Measurements from ENCODE around the gene WRNIP1.
A peak's percentile ranks its signal among the peaks of the same experiment; 100 is the strongest.
"Not testable (repeated sequence)": the region's sequence is repeated elsewhere in the genome, so short reads cannot be mapped to it uniquely, and the experiment has no call there.

WRNIP1 gene

DNA sequence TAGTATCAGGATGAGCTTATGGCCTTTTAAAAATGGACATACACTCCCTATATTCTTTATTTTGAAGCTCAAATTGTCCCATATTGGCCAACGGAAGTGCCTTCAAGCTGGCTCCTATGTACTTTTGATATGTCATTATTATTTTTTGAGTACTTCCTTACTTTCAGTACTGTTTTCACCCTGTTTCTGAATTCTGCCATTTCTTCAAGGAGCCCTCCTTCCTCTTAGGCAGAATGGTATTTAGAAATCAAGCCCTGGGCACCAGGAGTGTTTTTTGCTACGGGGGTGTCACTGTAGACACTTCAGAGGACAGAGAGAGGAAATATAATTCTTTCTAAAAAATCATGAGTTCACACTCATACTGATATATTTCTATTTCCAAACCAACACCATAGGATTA lies 9.0 kb upstream of the WRNIP1 start:
- Histone ChIP-seq H3K27ac (ENCODE audit: low read depth, low read length) (no peak overlapping the region), H3K4me3 (ENCODE audit: low read length) (no peak overlapping the region), H3K9ac (ENCODE audit: low read length) (no peak overlapping the region), H3K27me3 (ENCODE audit: control insufficient read depth, insufficient read depth, low read length) (no peaks in the 10 kb centered on the region), H3K36me3 (ENCODE audit: control insufficient read depth, insufficient read depth, low read length) (no peaks in the 10 kb centered on the region), H3K4me1 (ENCODE audit: control insufficient read depth, insufficient read depth, low read length) (no peaks in the 10 kb centered on the region)

DNA sequence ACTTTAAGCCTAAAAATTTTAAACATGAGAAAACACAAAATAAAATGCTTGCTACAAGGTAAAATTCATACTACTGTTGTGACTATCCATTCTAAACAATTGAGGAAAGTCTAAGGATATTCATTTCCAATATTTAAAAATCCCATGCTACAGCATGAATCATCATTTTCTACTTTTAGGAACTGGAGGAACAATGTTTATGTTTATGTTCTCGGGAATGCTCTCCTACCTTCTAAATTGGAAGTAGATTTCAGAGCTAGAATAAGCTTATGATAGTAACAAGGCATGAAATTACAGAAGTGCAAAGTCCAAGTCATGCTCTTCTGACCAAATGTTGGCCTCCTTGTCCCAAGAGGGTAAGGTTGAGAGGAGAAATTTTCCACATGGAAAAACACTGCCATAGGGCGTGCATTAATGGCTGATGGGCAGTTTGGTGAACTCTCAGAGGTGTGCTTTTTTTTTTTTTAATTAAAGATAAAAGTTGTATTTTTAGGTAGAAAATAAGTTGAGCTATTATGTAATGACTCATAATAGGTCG lies 8.4 kb upstream of the WRNIP1 start:
- H3K27ac ChIP-seq (ENCODE audit: low read depth, low read length), result no peak overlapping the region
- H3K27me3 ChIP-seq (ENCODE audit: control insufficient read depth, insufficient read depth, low read length), result no peaks in the 10 kb centered on the region
- no peak overlapping the region for H3K4me3 ChIP-seq (ENCODE audit: low read length)
- no peak overlapping the region for H3K9ac ChIP-seq (ENCODE audit: low read length)
- H3K4me1 ChIP-seq (ENCODE audit: control insufficient read depth, insufficient read depth, low read length), result no peaks in the 10 kb centered on the region
- no peaks in the 10 kb centered on the region for H3K36me3 ChIP-seq (ENCODE audit: control insufficient read depth, insufficient read depth, low read length)

DNA sequence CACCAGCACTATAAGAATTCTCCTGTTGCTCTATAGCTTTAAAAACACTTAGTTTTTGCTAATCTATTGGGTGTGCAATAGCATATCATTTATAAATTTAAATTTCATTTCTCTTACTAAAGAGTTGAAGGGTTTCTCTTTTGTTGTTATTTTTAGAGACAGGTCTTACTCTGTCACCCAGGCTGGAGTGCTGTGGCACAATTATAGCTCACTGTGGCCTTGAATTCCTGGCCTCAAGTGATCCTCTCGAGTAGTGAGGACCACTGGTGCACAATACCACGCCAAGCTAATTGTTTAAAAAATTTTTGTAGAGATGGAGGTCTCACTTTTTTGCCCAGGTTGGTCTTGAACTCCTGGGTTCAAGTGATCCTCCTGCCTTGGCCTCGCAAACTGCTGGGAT lies 6.2 kb upstream of the WRNIP1 start:
- Histone ChIP-seq H3K27me3 (ENCODE audit: control insufficient read depth, insufficient read depth, low read length) (no peaks in the 10 kb centered on the region), H3K4me1 (ENCODE audit: control insufficient read depth, insufficient read depth, low read length) (no peaks in the 10 kb centered on the region), H3K9ac (ENCODE audit: low read length) (no peak overlapping the region), H3K27ac (ENCODE audit: low read depth, low read length) (no peak overlapping the region), H3K36me3 (ENCODE audit: control insufficient read depth, insufficient read depth, low read length) (no peaks in the 10 kb centered on the region), H3K4me3 (ENCODE audit: low read length) (no peak overlapping the region)

DNA sequence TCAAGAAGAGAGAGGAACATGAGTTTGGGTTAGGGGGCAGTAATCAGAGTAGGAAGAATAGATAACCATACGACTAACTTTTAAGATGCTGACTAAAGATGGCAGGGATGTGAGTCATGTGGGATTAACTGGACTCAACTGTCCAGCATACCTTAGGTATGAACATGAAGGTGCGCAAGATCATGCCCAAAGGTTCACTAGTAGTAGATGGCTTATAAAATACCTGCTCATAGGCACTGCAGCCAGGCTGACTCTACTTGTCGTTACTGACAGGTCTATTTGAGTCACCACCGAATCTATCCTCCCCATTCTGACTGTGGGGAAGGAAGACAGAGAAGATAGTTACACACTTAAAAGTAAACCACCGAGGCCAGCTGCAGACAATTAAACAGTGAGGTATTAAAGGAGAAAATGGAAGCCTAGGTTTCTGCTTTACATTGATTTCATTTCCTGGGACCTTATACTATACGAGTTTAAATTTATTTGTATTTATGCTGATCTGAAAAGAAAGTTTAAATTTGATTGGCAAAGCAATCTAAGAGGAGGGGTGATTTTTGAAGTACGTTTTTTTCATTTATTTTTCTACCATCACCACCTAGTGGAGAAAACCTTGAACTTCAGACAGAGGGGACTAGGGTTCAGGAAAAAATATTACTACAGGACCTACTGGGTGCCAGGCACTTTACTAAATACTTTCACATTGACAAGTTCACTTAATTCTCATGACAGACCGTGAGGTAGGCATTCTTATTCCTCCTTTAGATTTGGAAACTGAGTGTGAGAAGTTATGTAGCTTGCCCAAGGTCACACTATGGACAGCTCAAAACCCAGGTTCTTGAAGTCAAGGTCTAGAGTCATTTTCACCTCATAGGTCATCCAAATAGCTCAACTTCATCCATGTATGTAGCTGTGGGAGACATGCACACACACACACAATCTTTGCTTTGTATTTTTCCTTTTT lies 4.0 kb upstream of the WRNIP1 start:
- no peaks in the 10 kb centered on the region for H3K27me3 ChIP-seq (ENCODE audit: control insufficient read depth, insufficient read depth, low read length)
- no peaks in the 10 kb centered on the region for H3K4me1 ChIP-seq (ENCODE audit: control insufficient read depth, insufficient read depth, low read length)
- no peak overlapping the region for H3K9ac ChIP-seq (ENCODE audit: low read length)
- H3K27ac ChIP-seq (ENCODE audit: low read depth, low read length), result no peak overlapping the region
- H3K36me3 ChIP-seq (ENCODE audit: control insufficient read depth, insufficient read depth, low read length), result no peaks in the 10 kb centered on the region
- no peak overlapping the region for H3K4me3 ChIP-seq (ENCODE audit: low read length)

DNA sequence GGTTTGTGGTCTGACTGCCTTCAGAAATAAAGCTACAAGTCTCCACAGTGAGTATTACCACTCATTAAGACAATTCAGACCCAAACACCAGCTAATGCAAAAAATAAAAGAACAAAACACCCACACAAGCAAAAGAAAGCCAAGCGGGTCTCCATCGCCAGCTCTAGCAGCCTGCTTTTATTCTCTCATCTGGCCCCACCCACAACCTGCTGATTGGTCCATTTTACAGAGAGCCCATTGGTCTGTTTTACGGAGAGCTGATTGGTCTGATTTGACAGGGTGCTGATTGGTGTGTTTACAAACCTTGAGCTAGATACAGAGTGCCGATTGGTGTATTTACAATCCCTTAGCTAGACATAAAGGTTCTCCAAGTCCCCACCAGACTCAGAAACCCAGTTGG lies 2.3 kb upstream of the WRNIP1 start:
- not testable (repeated sequence) for H3K9ac ChIP-seq (ENCODE audit: low read length); H3K4me3 ChIP-seq (ENCODE audit: low read length); H3K27ac ChIP-seq (ENCODE audit: low read depth, low read length); H3K36me3 ChIP-seq (ENCODE audit: control insufficient read depth, insufficient read depth, low read length); H3K27me3 ChIP-seq (ENCODE audit: control insufficient read depth, insufficient read depth, low read length)
- peaks cover 11% of the 10 kb centered on the region for H3K4me1 ChIP-seq (ENCODE audit: control insufficient read depth, insufficient read depth, low read length)

DNA sequence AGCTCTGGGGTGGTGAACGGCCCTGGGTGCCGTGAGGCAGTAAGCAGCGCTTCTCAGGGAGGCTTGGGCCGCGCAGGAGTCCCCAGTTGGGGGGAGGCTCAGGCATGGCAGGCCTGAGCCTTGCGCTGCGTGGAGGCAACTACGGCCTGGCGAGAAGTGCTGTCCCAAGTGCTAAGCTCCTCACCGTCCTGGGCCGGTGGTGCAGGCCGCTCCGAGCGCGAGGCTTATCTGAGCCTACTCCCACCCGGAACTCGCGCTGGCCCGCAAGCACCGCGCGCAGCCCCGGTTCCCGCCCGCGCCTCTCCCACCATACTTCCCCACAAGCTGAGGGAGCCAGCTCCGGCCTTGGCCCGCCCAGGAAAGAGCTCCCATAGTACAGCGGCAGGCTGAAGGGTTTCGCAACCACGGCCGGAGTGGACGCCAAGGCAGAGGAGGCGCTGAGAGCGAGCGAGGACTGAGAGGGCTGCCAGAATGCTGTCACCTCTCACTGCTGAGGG lies 1.8 kb upstream of the WRNIP1 start:
- Histone ChIP-seq H3K9ac (ENCODE audit: low read length) (no peak overlapping the region), H3K27me3 (ENCODE audit: control insufficient read depth, insufficient read depth, low read length) (no peaks in the 10 kb centered on the region), H3K4me1 (ENCODE audit: control insufficient read depth, insufficient read depth, low read length) (peaks cover 13% of the 10 kb centered on the region), H3K27ac (ENCODE audit: low read depth, low read length) (no peak overlapping the region), H3K36me3 (ENCODE audit: control insufficient read depth, insufficient read depth, low read length) (no peaks in the 10 kb centered on the region), H3K4me3 (ENCODE audit: low read length) (no peak overlapping the region)

DNA sequence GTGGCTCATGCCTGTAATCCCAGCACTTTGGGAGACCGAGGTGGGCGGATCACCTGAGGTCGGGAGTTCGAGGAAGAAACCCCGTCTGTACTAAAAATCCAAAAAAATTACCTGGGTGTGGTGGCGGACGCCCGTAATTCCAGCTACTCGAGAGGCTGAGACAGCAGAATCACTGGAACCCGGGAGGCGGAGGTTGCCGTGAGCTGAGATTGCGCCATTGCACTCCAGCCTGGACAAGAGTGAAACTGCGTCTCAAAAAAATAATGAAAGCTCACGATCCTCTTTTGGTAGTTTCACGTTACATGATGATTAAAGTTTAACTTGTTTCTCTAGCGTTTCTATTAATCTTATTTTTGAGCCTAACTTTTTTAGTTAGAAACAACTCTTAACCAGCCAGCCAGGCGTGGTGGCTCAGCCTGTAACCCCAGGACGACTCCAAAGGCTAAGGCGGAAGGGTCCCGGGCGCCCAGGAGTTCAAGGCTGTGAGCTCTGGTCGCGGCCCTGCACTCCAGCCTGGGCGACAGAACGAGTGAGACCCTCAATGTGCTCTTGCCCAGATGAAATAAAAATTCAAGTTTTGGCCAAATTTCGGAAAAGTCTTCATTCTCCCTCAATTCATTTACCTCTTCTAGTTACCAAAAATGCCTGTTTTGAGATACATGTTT lies 1.2 kb upstream of the WRNIP1 start:
- H3K27me3 ChIP-seq (ENCODE audit: control insufficient read depth, insufficient read depth, low read length), result no peaks in the 10 kb centered on the region
- H3K27ac ChIP-seq (ENCODE audit: low read depth, low read length), result peak overlapping the region; percentile 92
- H3K4me3 ChIP-seq (ENCODE audit: low read length), result peak overlapping the region; percentile 80
- H3K9ac ChIP-seq (ENCODE audit: low read length), result peak overlapping the region; percentile 58
- no peaks in the 10 kb centered on the region for H3K36me3 ChIP-seq (ENCODE audit: control insufficient read depth, insufficient read depth, low read length)
- H3K4me1 ChIP-seq (ENCODE audit: control insufficient read depth, insufficient read depth, low read length), result peaks cover 13% of the 10 kb centered on the region

DNA sequence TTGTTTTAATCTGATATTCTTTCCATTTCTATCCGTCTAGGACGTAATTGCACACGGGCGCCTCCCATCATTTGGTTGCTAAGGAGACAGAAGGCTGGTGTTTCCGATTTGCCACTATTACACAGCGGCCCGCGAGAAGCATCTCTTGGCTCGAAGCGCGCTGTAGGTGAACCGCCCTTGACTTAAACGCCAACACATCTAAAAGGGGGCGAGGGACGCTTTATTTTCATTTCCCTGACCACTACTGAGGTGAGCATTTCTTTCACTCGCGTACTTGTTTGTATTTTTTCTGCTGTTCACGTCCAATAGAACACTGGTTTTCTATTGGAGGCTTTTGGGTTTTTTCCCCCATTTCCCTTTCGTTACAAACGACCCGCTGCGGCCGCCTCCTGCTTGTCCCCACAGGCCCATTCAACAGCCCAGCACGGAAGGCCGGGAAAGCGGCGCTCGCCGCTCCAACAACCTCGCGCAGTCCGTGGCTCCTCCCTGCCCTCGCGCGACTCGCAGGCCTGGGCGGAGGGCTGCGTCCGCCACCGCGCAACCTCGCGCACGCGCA lies 505 bp upstream of the WRNIP1 start:
- H3K36me3 ChIP-seq (ENCODE audit: control insufficient read depth, insufficient read depth, low read length), result no peaks in the 10 kb centered on the region
- H3K4me3 ChIP-seq (ENCODE audit: low read length), result peak overlapping the region; percentile 80
- H3K9ac ChIP-seq (ENCODE audit: low read length), result peak overlapping the region; percentile 58

DNA sequence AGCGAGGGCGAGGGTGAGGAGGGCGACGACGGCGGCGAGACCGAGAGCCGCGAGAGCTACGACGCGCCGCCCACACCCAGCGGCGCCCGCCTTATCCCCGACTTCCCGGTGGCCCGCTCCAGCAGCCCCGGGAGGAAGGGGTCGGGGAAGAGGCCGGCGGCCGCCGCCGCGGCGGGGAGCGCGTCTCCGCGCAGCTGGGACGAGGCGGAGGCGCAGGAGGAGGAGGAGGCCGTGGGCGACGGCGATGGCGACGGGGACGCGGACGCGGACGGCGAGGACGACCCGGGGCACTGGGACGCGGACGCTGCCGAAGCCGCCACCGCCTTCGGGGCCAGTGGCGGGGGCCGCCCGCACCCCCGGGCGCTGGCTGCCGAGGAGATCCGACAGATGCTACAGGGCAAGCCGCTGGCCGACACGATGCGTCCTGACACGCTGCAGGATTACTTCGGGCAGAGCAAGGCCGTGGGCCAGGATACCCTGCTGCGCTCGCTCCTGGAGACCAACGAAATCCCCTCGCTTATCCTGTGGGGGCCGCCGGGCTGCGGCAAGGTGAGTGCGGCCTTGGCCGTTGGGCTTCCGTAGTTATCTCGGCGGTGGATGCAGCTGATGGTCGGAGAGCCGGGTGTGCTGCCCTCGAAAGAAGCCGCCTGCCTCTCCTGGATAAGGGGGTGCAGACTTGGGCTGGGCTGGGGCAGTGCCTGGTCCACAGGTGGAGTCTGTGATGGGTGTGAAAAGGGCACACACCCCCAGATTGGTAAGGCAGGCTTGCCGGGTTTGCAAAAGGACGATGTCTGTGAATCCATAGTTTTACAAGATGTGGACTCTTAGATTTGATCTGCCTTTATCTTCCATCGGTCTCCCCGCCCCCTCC lies 938 bp downstream of the WRNIP1 start:
- H3K27me3 ChIP-seq (ENCODE audit: control insufficient read depth, insufficient read depth, low read length), result no peaks in the 10 kb centered on the region
- H3K27ac ChIP-seq (ENCODE audit: low read depth, low read length), result peak overlapping the region; percentile 85
- H3K4me3 ChIP-seq (ENCODE audit: low read length), result peak overlapping the region; percentile 82
- H3K36me3 ChIP-seq (ENCODE audit: control insufficient read depth, insufficient read depth, low read length), result peaks cover 2% of the 10 kb centered on the region
- peaks cover 13% of the 10 kb centered on the region for H3K4me1 ChIP-seq (ENCODE audit: control insufficient read depth, insufficient read depth, low read length)
- peak overlapping the region; percentile 64 for H3K9ac ChIP-seq (ENCODE audit: low read length)

More for the DNA sequence above, 505 bp upstream of the WRNIP1 start:
- Histone ChIP-seq H3K4me1 (ENCODE audit: control insufficient read depth, insufficient read depth, low read length) (peaks cover 13% of the 10 kb centered on the region), H3K27me3 (ENCODE audit: control insufficient read depth, insufficient read depth, low read length) (no peaks in the 10 kb centered on the region), H3K27ac (ENCODE audit: low read depth, low read length) (peak overlapping the region; percentile 92)

DNA sequence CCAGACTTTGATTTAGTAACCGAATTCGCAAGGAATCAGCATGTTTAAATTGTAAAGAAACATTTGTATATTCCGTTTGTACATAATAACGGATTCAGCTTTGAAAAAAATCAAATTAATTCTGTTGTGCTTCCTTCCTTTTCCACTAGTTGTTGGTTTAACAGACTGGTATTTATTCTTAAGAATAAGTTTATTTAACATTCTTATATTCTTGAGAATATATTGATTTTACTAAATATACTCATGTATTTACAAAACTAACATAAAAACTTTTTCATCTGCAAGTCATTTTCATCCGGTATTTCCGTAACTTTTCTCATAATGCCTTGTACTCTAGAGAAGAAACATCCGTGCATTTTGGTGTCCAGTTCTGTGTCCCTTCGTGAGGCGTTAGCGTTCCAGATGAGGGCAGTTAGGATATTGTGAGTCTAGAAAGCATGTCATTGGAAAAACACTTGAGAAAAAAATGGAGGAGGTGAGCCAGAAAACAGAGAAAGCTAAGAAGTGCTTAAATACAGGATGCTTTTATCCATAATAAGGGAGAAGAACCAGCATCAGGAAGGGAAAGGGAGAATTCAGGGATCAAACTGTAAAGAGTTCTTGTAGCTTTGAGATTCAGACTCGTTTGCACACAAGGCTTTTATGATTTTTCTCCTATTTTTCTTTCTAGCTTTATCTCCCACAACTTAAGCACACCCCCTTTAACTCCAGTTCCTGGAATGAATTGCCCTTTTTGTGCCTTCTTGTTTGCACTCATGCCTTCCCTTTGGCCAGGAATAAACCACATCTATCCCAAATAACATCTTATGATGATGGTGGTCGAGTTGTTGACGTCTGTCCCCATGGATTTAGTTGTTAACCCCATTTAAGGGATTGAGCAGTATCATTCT lies 1.8 kb downstream of the WRNIP1 start:
- H3K9ac ChIP-seq (ENCODE audit: low read length), result no peak overlapping the region
- peaks cover 3% of the 10 kb centered on the region for H3K36me3 ChIP-seq (ENCODE audit: control insufficient read depth, insufficient read depth, low read length)
- H3K27ac ChIP-seq (ENCODE audit: low read depth, low read length), result peak overlapping the region; percentile 85
- H3K4me3 ChIP-seq (ENCODE audit: low read length), result peak overlapping the region; percentile 82
- H3K4me1 ChIP-seq (ENCODE audit: control insufficient read depth, insufficient read depth, low read length), result peaks cover 13% of the 10 kb centered on the region
- no peaks in the 10 kb centered on the region for H3K27me3 ChIP-seq (ENCODE audit: control insufficient read depth, insufficient read depth, low read length)

Data from rectal smooth muscle tissue (tissue), 1 donor.